ENCODE results near the gene HTR2B.

GRCh38 chr2:231146665-231147064, 21.8 kb upstream of the HTR2B start:
- TF ChIP-seq CTCF (IDR thresholded peaks at IDR 0.05) (no peak), POLR2AphosphoS5 (IDR thresholded peaks at IDR 0.05) (no peak), POLR2A (IDR thresholded peaks at IDR 0.05) (no peak)
